Upper lobe of right lung (tissue), 1 donor: ENCODE data around the gene PLCL2. TPM values are rescaled to one million over a fixed set of nuclear protein-coding genes. Genes with fewer than 3 reads are reported as not detected.

Experiments used
- ATAC-seq: fragments of 200-7000 bp; cut with Tn5 transposase; one replicate; pipeline ENCODE4 v1.9.1; 2020; ENCODE audit warnings: mild to moderate bottlenecking, moderate library complexity
- DNase-seq: peaks from one replicate; pipeline ENCODE4 v3.0.0-alpha.2; 2020
- H3K27ac ChIP-seq: fragments of 200-600 bp; one replicate; pipeline ENCODE4 v1.8.0; 2022
- H3K27me3 ChIP-seq: fragments of 200-600 bp; one replicate; pipeline ENCODE4 v1.8.0; 2022; ENCODE audit warnings: mild to moderate bottlenecking
- H3K36me3 ChIP-seq: fragments of 200-600 bp; one replicate; pipeline ENCODE4 v1.8.0; 2022
- H3K4me1 ChIP-seq: fragments of 200-600 bp; one replicate; pipeline ENCODE4 v1.8.0; 2022
- H3K4me3 ChIP-seq: fragments of 200-600 bp; one replicate; pipeline ENCODE4 v1.8.0; 2022; ENCODE audit warnings: mild to moderate bottlenecking
- H3K9me3 ChIP-seq: fragments of 200-600 bp; one replicate; pipeline ENCODE4 v1.8.0; 2022
- CTCF ChIP-seq: fragments of 200-600 bp; IDR thresholded peaks from one replicate; pipeline ENCODE4 v1.8.0; 2022; ENCODE audit warnings: antibody characterized with exemption
- intact Hi-C: fragments of 100-400 bp; cut with DNase I; formaldehyde crosslinking; loops from one replicate; pipeline ENCODE4 v1.11.0; 2022
- total RNA-seq: library from RNA; stranded (reverse); fragmentation: NEBNext Ultra II Directional; extraction: Animal tissue kit (Norgen Biotek cat#: 25700); gene quantifications from one replicate; pipeline ENCODE4 v1.2.1, GENCODE V29; 2021
- donor health status: DM: no; HTN: yes; CAD: no; lungs with severe emphysema.

Gene PLCL2
- total RNA-seq, 1 donor from 2014 or later, result 9.1 TPM

GRCh38 chr3:16844791-16845190, 40.0 kb upstream of the PLCL2 start:
- intact Hi-C loops, result no loop called here
- no peak overlapping the region for H3K4me3 ChIP-seq
- DNase-seq (no peak), ATAC-seq (no peak)
- no peak overlapping the region for H3K27ac ChIP-seq
- H3K9me3 ChIP-seq, result no peaks in the 10 kb centered on the region
- no peaks in the 10 kb centered on the region for H3K27me3 ChIP-seq
- H3K4me1 ChIP-seq, result peaks cover 13% of the 10 kb centered on the region
- TF ChIP-seq CTCF, result no peak
- H3K36me3 ChIP-seq, result no peaks in the 10 kb centered on the region

GRCh38 chr3:16846373-16847080, 38.2 kb upstream of the PLCL2 start:
- peak; percentile 43 for ATAC-seq
- no peak for DNase-seq
- no peaks in the 10 kb centered on the region for H3K36me3 ChIP-seq
- H3K27me3 ChIP-seq, result no peaks in the 10 kb centered on the region
- TF ChIP-seq CTCF, result no peak
- H3K4me3 ChIP-seq, result no peak overlapping the region
- no peaks in the 10 kb centered on the region for H3K9me3 ChIP-seq
- intact Hi-C loops, result no loop called here
- H3K27ac ChIP-seq, result no peak overlapping the region
- peaks cover 13% of the 10 kb centered on the region for H3K4me1 ChIP-seq

- no peaks in the 10 kb centered on the region for H3K36me3 ChIP-seq
- no peaks in the 10 kb centered on the region for H3K9me3 ChIP-seq
- intact Hi-C loops, result no loop called here
- DNase-seq (no peak), ATAC-seq (no peak)
- H3K4me1 ChIP-seq, result peaks cover 9% of the 10 kb centered on the region
- no peak overlapping the region for H3K4me3 ChIP-seq
- no peak overlapping the region for H3K27ac ChIP-seq
- TF ChIP-seq CTCF, result no peak
- no peaks in the 10 kb centered on the region for H3K27me3 ChIP-seq
These were observed 36.7 kb upstream of the PLCL2 start for GRCh38 chr3:16848007-16848406.

- intact Hi-C loops, result no loop called here
- Histone ChIP-seq H3K36me3 (no peaks in the 10 kb centered on the region), H3K4me3 (peak overlapping the region; percentile 6), H3K27ac (peak overlapping the region; percentile 2), H3K27me3 (no peaks in the 10 kb centered on the region), H3K9me3 (no peaks in the 10 kb centered on the region), H3K4me1 (no peaks in the 10 kb centered on the region)
- TF ChIP-seq CTCF, result no peak
- peak; percentile 82 for ATAC-seq
- peak; percentile 65 for DNase-seq
These were observed 35.5 kb upstream of the PLCL2 start for GRCh38 chr3:16849229-16849628.

GRCh38 chr3:16849795-16850194, 35.0 kb upstream of the PLCL2 start:
- H3K27ac ChIP-seq, result peak overlapping the region; percentile 2
- H3K4me3 ChIP-seq, result no peak overlapping the region
- no peaks in the 10 kb centered on the region for H3K4me1 ChIP-seq
- peak; percentile 62 for ATAC-seq
- no peak for DNase-seq
- TF ChIP-seq CTCF, result no peak
- intact Hi-C loops, result no loop called here
- H3K27me3 ChIP-seq, result no peaks in the 10 kb centered on the region
- no peaks in the 10 kb centered on the region for H3K36me3 ChIP-seq
- no peaks in the 10 kb centered on the region for H3K9me3 ChIP-seq

GRCh38 chr3:16855497-16855896, 29.3 kb upstream of the PLCL2 start:
- no peak for TF ChIP-seq CTCF
- no peaks in the 10 kb centered on the region for H3K36me3 ChIP-seq
- intact Hi-C loops, result no loop called here
- ATAC-seq, result no peak
- H3K4me1 ChIP-seq, result no peaks in the 10 kb centered on the region
- H3K9me3 ChIP-seq, result no peaks in the 10 kb centered on the region
- no peaks in the 10 kb centered on the region for H3K27me3 ChIP-seq
- H3K27ac ChIP-seq, result no peak overlapping the region
- no peak for DNase-seq
- H3K4me3 ChIP-seq, result no peak overlapping the region
